SKM-1 treated with dmso at 0.1 percent for 144 hours (cell line): ENCODE results near the gene OBSCN.

Source experiments
- DNase-seq: peaks from one replicate; lab custom pipeline; 2025; ENCODE audit not compliant: unreplicated experiment; lab: John Stamatoyannopoulos, UW

Gene OBSCN

DNA sequence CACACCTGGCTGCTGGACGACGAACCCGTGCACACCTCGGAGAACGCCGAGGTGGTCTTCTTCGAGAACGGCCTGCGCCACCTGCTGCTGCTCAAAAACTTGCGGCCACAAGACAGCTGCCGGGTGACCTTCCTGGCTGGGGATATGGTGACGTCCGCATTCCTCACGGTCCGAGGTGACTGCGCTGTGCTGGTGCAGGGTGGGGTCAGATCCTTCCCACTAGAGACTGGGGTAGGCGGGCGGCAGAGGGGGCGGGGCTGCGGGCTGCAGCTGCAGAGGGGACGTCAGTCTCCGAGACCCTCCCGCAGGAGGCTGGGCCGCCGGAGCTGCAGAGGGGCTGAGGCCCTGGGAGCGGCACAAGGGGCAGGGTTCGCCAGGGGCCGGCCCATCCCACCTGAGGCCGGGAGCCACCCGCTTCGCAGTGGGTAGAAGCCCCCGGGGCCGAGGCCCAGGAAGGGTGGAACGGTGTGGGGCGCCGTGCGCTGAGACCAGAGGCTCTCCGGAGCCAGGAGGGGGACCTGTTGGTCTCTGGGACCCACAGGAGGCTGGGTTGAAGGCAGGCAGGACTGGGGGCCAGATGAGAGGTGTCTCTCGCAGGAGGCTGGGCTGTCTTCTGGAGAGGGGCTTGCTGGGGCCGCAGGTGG lies 108.2 kb downstream of the OBSCN start:
- no peak for DNase-seq

DNA sequence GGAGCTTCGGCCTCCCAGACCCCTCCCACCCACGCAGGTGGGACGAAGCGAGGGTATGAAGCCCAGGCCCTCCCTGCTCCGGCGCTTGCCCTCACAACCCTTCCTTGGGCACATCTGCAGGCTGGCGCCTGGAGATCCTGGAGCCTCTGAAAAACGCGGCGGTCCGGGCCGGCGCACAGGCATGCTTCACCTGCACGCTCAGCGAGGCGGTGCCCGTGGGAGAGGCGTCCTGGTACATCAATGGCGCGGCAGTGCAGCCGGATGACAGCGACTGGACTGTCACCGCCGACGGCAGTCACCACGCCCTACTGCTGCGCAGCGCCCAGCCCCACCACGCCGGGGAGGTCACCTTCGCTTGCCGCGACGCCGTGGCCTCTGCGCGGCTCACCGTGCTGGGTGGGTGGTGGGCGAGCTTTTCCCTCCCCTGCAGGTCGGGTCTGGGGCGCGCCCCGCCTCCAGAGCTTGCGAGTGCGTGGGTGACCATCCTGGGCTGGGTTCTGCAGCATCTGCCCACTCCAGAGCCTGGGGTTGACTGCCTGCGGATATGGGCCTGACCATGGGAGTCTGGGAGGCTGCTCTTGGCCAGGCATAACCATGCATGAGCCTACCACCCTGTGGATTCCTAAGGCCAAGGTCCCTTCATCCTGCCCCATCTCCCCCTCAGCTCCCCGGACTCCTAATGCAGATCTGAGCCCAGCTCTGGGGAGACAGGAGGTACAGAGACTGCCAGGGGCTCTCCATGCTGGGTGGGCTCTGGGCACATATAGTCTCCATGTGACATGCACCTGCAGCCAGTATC lies 108.9 kb downstream of the OBSCN start:
- DNase-seq = no peak

- no peak for DNase-seq
Observed at GRCh38 chr1:228317411-228317828, 109.6 kb downstream of the OBSCN start.

GRCh38 chr1:228317891-228318810 lies 110.3 kb downstream of the OBSCN start:
- no peak for DNase-seq

- DNase-seq = no peak
Observed at GRCh38 chr1:228318823-228319241, 111.0 kb downstream of the OBSCN start.

GRCh38 chr1:228319352-228320088 lies 111.7 kb downstream of the OBSCN start:
- no peak for DNase-seq

DNA sequence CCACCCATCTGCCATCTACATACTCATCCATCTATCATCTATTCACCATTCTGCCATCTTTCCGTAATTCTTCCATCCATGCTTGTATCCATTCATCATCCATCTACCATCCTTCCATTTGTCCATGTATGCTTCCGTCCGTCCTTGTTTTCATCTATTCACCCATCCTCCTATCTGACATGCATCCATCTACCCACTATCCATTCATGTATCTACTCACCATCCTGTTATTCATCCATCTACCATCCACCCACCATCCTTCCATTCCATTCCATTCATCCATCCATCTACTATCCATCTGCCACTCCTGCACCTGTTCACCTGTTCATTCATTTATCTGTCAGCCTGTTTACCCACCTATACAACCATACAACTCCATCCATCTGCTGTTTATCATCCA lies 112.5 kb downstream of the OBSCN start:
- DNase-seq = no peak

- DNase-seq = no peak
Observed at GRCh38 chr1:228321435-228321834, 113.6 kb downstream of the OBSCN start.

DNA sequence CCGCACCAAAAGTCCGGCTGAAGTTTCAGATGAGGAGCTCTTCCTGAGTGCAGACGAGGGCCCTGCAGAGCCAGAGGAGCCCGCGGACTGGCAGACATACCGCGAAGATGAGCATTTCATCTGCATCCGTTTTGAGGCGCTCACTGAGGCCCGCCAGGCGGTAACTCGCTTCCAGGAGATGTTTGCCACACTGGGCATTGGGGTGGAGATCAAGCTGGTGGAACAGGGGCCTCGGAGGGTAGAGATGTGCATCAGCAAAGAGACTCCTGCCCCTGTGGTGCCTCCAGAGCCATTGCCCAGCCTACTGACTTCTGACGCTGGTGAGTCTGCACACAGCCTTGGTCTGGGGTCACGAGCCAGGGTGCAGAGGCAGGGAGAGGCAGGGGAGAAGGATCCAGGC lies 114.1 kb downstream of the OBSCN start:
- DNase-seq = no peak

GRCh38 chr1:228323401-228323800 lies 115.6 kb downstream of the OBSCN start:
- no peak for DNase-seq

- DNase-seq = no peak
Observed at GRCh38 chr1:228325267-228325666, 117.4 kb downstream of the OBSCN start.

- no peak for DNase-seq
Observed at GRCh38 chr1:228329887-228330286, 122.0 kb downstream of the OBSCN start.

- no peak for DNase-seq
Observed at GRCh38 chr1:228332797-228333738, 125.2 kb downstream of the OBSCN start.

GRCh38 chr1:228333739-228334115 lies 125.9 kb downstream of the OBSCN start:
- DNase-seq = no peak

DNA sequence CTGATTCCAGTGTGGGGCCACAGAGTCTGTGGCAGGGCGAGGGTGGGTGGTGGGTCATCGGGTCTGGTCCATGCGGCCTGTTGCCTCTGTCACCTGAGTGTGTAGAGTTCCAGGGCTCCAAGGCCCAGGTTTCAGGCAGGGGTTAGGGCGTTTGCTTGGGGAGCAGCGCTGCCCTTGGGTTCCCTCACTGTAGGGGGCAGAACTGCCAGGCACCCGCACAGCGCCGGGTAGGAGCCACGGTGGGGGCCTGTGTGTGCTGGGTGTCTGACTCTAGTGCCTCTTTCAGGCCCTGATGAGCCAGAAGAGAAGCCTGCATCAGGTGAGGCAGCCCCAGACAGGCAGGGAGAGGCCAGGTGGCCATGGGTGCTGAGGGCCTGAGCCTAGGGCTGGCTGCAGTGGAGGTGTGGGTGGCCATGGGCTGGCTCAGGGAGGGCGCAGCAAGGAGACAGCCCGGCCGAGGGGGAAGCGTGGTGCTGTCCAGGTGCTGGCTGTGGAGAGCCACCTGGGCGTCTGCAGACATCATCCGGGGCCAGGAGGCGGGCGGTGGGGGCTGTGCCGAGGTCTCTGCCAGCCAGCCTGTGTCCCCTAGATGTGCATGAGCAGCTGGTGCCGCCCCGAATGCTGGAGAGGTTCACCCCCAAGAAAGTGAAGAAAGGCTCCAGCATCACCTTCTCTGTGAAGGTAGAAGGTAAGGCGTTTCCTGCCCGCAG lies 126.5 kb downstream of the OBSCN start:
- DNase-seq = no peak

DNA sequence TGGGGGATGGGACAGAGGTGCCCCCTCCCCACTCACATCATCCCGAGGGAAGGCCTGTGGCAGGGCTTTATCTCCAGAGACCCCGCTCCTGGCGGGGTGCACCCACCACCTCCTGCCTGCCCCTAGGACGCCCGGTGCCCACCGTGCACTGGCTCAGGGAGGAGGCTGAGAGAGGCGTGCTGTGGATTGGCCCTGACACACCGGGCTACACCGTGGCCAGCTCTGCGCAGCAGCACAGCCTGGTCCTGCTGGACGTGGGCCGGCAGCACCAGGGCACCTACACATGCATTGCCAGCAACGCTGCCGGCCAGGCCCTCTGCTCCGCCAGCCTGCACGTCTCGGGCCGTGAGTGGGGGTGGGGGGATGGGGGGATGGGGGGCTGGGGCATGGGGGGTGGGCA lies 127.1 kb downstream of the OBSCN start:
- DNase-seq = no peak

DNA sequence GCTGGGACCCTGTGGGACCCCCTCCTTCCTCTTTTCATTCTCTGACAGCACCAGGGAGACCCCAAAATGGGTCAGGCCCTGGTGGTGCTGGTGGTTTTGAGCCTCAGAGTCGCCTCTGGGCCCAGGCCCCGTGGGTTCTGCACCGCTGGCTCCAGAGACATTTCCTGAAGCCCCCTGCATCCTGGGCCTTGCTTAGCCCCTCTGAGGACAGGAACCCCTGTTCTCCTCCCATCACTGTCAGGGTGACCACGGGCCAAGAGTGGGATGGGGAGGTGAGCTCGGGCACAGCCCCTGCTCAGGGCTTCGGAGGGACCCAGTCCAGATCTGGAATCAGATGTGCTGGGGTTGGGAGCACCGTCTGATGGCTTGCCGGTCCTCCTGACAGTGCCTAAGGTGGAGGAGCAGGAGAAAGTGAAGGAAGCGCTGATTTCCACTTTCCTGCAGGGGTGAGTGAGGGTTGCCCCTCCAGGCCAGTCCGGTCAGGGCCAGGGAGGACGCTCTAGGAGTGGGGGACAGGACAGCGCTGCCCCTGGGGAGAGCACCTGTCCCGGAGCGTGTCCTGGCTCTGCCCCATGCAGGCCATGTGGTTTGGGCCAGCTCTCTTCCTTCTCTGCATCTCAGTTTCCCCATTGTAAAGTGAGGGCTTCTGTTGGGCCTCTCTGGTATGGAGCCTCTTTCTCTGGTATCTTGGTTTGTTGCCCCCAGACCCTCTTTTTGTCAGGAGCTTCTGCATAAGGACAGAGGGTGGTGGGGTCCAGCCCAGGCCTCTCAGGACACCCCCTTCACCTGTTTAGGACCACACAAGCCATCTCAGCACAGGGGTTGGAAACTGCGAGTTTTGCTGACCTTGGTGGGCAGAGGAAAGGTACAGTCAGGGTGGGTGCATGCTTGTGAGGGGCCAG lies 127.8 kb downstream of the OBSCN start:
- DNase-seq = no peak
